Urinary bladder (tissue), 4 donors: ENCODE measurements around the gene LCP1. TPM values are rescaled to one million over a fixed set of nuclear protein-coding genes. Genes with fewer than 3 reads are reported as not detected.

ENCODE experiments used
- DNase-seq: peaks from one replicate; pipeline ENCODE4 v3.0.0-alpha.2; 2015; ENCODE audit errors: extremely low spot score
- H3K27ac ChIP-seq: one replicate; pipeline ENCODE4 v1.5.1; 2013; ENCODE audit warnings: low read depth, mild to moderate bottlenecking, moderate library complexity
- H3K36me3 ChIP-seq: one replicate; pipeline ENCODE4 v1.6.1; 2013; ENCODE audit warnings: mild to moderate bottlenecking, moderate library complexity; ENCODE audit not compliant: insufficient read depth
- H3K4me1 ChIP-seq: one replicate; pipeline ENCODE4 v1.6.1; 2013; ENCODE audit warnings: mild to moderate bottlenecking, moderate library complexity; ENCODE audit not compliant: insufficient read depth
- H3K4me3 ChIP-seq: one replicate; pipeline ENCODE4 v1.5.1; 2013; ENCODE audit warnings: low read depth, low read length
- WGBS: extraction: QIAGEN DNeasy Blood & Tissue Kit; methylation state at CpG from one replicate; pipeline ENCODE4 v1.1.7; 2013; 5-methylcytosine and 5-hydroxymethylcytosine counted together
- polyA plus RNA-seq: library from polyadenylated mRNA; stranded (reverse); fragments of 200-250 nt; gene quantifications from one replicate; pipeline ENCODE4 v1.2.3, GENCODE V29; 2013
- total RNA-seq: library from RNA; depleted of rRNA; stranded (reverse); fragments of >200 nt; gene quantifications from one replicate; pipeline ENCODE4 v1.2.3, GENCODE V29; 2014
- donor health status: healthy with polysubstance abuse.
- donor health status: healthy.

The LCP1 gene
- total and polyA plus RNA-seq, 2 donors: 26.7 to 43.5 TPM

DNA sequence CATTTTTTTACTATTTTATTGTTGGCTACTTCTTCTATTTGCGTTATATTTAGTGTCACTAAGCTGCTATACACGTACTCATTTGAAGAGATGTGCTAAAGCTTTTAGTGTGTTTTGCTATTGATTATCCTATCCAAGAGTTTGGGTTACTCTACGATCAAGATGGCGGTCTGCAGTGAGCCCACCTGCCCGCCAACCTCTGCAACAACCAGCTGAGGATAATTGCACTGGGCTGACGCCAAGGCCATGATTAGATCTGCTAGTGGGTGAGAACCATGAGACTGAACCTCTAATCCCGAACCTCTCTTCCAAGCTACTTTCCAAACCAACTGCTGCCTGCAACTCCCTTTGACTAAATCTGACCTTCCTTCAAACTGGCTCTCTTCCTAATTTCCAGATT lies 78.9 kb downstream of the LCP1 start:
- DNase-seq: no peak
- H3K4me3 ChIP-seq: no peak overlapping the region
- H3K36me3 ChIP-seq: no peaks in the 10 kb centered on the region
- no peaks in the 10 kb centered on the region for H3K4me1 ChIP-seq
- WGBS: 92% methylated on average over 7 of the region's 7 CpGs
- H3K27ac ChIP-seq: no peak overlapping the region

DNA sequence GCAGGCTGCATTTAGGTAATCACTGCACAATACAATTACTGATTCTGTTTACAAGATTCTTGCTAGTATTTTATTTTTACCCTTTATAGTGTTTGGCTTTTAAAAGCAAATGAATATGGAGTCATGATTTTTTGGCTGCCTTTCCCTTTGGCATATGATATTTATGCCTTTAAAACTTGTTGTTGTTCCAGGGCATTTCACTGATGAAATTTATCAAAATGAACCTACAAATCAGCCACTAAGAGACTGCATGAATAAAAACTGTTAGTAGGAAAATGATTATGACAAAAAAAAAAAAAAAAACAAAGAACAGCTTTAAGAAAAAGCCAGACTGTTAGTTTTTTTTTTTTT lies 79.7 kb downstream of the LCP1 start:
- H3K4me3 ChIP-seq: no peak overlapping the region
- H3K36me3 ChIP-seq: no peaks in the 10 kb centered on the region
- DNase-seq: no peak
- no peaks in the 10 kb centered on the region for H3K4me1 ChIP-seq
- H3K27ac ChIP-seq: no peak overlapping the region

DNA sequence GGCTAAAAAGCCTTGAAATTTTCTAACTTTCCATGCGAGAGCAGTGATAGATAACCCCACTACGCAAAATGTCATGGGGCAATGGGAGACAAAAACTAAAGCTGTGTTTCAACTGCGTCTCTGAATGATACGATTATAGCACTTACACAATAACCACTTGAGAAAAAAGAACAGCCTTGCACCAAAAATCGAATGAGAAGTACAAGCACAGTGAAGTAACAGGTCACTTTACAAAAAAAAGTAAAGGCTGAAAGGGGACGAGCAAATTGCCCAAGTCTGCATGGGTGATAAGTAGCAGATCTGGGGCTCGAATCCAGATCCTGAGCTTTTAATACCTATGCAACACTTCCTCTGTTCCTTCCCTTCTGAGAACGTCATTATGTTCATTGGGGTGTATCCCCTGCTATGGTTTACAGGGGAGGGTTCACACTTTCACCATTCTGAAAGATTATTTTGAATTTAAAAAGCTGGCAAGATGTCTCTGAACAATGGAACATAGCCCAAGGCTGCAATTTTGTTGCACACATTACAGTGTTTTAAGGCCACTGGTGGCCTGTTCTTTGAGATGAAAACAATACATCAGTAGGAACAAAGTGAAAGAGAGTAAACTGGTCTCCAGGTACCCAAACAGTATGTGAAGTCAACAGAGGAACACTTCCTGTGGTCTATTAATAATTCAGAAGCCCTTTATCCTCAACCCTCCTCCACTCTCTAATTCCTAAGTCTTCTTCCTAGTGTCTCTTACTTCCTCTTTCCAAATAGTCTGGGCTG lies 80.3 kb downstream of the LCP1 start:
- no peak overlapping the region for H3K27ac ChIP-seq
- DNase-seq: no peak
- H3K4me3 ChIP-seq: no peak overlapping the region
- H3K36me3 ChIP-seq: no peaks in the 10 kb centered on the region
- 70% methylated on average over 8 of the region's 8 CpGs for WGBS
- H3K4me1 ChIP-seq: no peaks in the 10 kb centered on the region

DNA sequence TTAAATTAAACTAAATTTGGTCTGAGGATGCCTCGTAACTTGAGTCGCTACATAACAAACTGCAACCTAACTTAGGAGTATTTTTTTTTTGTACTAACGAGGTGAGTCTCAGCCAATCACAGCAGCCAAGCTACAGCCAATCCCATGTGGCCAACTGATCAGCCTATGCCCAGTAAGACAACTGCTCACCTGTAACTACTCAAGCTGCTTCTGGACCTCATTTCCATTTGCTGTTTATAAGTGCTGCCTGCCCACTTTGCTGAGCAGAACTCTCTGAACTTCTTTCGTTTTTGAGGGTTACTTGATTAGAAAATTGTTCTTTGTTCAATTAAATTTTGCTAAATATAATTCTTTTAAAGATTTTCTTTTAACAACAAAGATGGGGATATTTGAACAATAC lies 81.0 kb downstream of the LCP1 start:
- H3K36me3 ChIP-seq: no peaks in the 10 kb centered on the region
- no peak overlapping the region for H3K4me3 ChIP-seq
- DNase-seq: no peak
- H3K4me1 ChIP-seq: no peaks in the 10 kb centered on the region
- H3K27ac ChIP-seq: no peak overlapping the region
- 89% methylated on average over 4 of the region's 4 CpGs for WGBS

DNA sequence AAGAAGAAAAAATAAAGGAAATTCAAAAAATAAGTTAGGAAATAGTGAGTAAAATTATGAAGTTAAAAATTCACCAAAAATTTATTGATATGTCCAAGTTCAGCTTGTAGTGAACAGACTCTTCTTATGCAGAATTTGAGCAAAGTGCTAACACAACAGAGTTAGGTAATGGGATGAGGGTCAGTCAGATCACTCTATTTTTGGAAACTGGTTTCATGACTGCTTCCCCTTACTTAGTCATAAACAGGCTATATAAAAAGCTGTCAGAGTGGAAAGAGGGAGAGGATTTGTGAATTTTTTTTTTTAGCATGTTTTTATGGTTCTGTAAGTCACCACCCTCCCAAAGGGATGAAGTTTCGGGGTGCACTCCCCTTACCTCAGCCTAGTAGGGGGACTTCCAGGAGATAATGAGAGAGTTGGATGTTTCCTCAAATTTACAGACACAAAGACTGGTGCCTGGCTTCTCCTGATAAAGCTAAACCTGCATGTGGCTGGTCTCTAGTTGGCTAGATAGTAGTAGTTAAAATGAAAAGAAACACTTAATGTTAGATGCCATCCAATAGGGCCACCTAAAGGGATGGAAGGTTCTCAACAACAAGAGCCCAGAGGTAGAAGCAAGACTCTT lies 81.7 kb downstream of the LCP1 start:
- DNase-seq: no peak
- WGBS: 66% methylated on average over 1 of the region's 1 CpG
- Histone ChIP-seq H3K4me3 (no peak overlapping the region), H3K27ac (no peak overlapping the region), H3K4me1 (no peaks in the 10 kb centered on the region), H3K36me3 (no peaks in the 10 kb centered on the region)

DNA sequence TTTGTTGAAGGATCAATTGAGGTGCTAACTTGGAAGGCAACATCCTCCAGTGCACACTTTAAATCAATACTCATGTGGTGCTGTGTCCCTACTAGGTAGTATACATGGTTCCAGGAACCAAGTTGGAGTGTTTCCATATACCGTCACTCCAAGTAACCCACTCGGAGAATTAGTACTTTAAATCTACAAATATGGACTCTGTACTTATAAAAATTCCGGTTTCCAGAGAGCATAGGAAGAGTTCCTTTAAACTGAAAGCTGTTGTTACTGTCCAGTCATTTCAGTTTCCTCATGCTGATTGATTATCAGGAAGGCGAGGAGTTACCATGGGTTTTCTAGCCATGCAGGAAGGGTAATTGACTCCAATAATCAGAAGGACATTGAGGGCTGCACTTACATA lies 84.3 kb downstream of the LCP1 start:
- WGBS: 87% methylated on average over 4 of the region's 4 CpGs
- Histone ChIP-seq H3K4me3 (no peak overlapping the region), H3K4me1 (no peaks in the 10 kb centered on the region), H3K27ac (no peak overlapping the region), H3K36me3 (no peaks in the 10 kb centered on the region)
- DNase-seq: no peak

DNA sequence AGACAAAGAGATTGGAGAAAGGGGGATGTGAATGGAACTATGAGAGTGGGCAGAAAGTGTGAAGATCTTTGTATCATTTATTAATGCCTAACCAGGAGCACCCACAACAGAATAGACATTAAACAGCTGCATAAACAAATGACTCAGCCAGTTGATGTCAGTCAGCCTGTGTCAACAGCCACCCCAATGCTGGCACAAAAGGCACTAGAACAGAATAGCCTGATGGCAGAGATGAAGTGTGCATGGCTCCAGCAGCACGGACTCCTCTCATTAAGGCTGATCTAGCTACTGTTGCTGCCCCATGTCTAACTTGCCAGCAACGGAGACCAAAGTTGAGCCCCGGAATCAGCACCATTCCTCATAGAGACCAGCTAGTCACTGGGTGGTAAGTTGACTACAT lies 85.0 kb downstream of the LCP1 start:
- H3K27ac ChIP-seq: no peak overlapping the region
- 86% methylated on average over 3 of the region's 3 CpGs for WGBS
- no peak for DNase-seq
- H3K4me1 ChIP-seq: no peaks in the 10 kb centered on the region
- no peaks in the 10 kb centered on the region for H3K36me3 ChIP-seq
- H3K4me3 ChIP-seq: no peak overlapping the region

DNA sequence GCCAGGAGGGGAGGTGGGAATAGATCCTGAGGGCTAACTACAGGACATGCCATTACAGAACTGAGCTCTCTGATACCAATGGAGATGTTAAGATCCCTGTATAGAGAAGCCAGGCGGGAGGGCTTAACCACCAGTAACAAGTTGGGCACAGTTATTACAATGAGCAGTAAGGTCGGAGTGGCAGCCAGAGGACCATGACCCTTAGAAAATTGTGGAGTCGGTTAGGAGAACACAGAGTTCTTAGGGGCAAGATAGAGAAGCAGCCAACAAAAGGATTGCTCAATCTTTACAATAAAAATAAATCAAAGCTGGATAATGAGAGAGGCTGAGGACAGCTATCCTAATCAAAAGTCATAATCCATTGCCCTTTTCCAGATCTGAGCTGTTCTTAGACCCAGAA lies 87.5 kb downstream of the LCP1 start:
- WGBS: 84% methylated on average over 3 of the region's 3 CpGs

DNA sequence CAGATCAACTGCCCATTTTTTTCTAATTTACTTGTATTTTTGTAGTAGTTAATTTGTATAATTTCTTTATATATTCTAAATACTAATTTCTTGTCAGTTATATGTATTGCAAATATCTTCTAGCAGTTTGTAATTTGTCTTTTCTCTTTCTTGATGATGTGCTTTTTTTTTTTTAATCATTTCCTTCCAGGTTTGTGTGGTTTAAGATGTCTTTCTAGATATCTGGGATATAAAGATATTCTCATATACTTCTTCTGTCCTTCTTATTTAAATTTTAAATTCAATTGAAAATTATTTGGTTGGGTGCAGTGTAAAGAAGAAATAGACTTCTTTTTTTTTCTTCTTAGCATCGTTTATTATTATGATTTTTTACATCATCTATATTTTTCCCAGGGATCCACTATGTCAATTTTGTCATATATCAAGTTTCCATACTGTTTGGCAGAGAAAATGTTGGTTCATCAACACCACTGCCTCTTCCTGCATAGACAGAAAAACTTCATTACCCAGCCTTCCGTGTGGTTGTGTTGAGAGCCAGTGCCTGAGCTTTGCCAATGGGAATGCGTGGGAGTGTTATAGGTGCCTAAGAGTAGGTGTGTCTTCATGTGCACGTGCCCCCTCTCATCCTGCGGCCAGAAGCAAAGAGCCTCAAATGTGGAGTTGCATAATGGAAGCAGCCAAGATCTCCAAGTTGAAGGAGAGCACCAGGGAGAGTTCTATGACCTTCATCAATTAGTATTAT lies 93.0 kb downstream of the LCP1 start:
- Histone ChIP-seq H3K36me3 (no peaks in the 10 kb centered on the region), H3K4me1 (no peaks in the 10 kb centered on the region), H3K27ac (no peak overlapping the region), H3K4me3 (no peak overlapping the region)
- no peak for DNase-seq
- 74% methylated on average over 5 of the region's 5 CpGs for WGBS

More for the DNA sequence above, 87.5 kb downstream of the LCP1 start:
- Histone ChIP-seq H3K27ac (no peak overlapping the region), H3K4me1 (no peaks in the 10 kb centered on the region), H3K36me3 (no peaks in the 10 kb centered on the region), H3K4me3 (no peak overlapping the region)
- no peak for DNase-seq

DNA sequence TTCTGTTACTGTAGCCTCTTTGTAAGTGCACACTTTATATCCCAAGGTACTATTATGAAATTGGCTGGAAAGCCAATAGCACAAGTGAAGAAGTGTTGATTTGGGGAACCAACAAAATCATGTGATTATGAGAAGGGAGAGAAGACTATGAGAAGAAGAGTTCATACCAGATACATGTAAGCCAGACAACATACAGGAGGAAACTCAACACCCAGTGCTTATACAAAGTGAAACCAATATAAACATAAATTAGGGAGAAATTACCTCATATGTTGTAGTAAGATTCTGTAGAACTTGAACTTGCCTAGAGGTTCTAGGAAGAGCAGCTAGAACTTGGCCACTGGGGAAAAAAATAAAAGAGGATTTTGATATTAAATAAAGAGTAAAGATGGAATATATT lies 94.5 kb downstream of the LCP1 start:
- no peak overlapping the region for H3K4me3 ChIP-seq
- H3K27ac ChIP-seq: no peak overlapping the region
- H3K36me3 ChIP-seq: no peaks in the 10 kb centered on the region
- H3K4me1 ChIP-seq: no peaks in the 10 kb centered on the region
- no peak for DNase-seq

DNA sequence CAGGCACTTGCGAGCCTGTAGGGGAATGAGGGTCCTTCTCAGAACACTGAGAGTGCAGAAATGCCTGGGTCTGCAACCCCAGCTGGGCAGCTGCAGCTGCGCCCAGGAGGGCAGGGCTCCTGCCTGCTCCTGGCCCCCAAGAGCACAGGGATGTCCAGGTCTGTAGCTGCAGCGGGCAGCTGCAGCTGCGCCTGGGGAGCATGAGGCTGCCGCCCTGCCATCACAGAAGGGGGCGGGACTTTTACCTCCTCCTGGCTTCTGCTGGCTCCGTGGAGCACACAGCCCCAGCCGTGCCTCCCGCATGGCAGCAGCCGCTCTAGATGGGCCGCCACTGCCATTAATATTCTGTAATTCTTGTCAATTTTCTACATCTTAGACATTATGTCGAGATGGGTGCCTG lies 95.0 kb downstream of the LCP1 start:
- H3K4me1 ChIP-seq: no peaks in the 10 kb centered on the region
- 95% methylated on average over 12 of the region's 12 CpGs for WGBS
- no peak overlapping the region for H3K27ac ChIP-seq
- DNase-seq: no peak
- H3K4me3 ChIP-seq: no peak overlapping the region
- H3K36me3 ChIP-seq: no peaks in the 10 kb centered on the region

DNA sequence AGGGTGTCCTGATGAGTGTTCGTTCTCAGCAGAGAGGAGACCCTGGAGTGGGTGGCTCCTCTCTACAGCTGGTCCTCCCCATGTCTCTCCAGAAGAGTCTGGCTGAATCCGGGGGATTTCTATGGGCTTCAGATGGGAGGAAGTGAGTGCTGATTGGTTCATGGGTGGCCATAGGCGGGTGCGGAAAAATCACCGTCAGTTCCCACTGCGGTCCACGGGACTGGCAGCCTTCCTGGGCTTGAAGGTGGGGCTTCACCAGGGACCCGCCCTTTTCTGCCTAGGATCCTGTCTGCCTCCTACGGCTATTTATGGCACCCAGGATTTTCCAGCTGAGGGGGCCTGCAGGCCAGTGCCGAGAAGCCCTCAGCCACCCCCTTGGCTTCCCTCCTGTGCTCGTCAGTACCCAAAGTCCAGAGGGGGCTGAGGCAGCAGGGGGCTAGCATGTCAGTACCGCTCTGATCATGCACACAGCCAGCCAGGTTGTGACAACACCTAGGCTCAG lies 95.5 kb downstream of the LCP1 start:
- 77% methylated on average over 12 of the region's 12 CpGs for WGBS
- Histone ChIP-seq H3K4me1 (no peaks in the 10 kb centered on the region), H3K36me3 (no peaks in the 10 kb centered on the region), H3K4me3 (no peak overlapping the region), H3K27ac (no peak overlapping the region)
- no peak for DNase-seq

DNA sequence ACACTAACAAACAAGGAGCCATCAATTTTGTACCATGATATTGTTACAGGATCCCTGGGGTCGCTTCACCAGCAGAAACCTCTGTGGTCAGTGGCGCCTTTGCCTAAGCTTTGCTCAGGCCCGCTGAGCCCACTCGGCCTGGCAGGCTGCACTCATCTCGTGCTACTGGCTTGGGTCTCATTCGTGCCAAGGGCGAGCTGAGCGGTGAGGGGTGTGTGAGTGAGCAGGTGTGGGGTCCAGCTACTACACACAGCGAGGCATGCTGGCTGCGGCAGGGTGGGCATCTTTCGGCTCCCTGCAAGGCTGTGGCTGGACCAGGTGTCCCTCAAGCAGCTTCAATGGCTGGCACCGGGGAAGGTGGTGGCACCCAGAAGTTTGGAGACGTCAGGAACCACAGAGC lies 96.2 kb downstream of the LCP1 start:
- H3K27ac ChIP-seq: no peak overlapping the region
- no peaks in the 10 kb centered on the region for H3K4me1 ChIP-seq
- DNase-seq: no peak
- H3K4me3 ChIP-seq: no peak overlapping the region
- WGBS: 92% methylated on average over 13 of the region's 13 CpGs
- no peaks in the 10 kb centered on the region for H3K36me3 ChIP-seq

DNA sequence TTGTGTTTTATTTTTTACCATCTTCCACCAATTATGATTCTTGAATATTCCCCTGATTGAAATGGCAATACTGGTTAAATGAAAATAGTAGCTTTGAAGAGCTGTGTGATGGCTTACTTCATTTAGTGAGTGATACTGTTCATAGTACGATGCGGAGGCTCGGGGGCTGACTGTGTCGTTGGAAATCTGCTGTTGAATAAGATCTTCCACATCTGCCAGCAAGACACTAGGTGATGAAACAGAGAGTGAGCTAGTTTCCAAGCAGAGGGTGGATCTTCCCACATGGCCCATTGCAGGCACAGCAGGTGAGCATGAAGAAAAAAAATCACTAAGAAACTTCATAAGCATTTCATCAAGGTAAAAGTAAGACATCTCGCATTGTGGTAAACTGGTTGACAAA lies 99.7 kb downstream of the LCP1 start:
- Histone ChIP-seq H3K36me3 (no peaks in the 10 kb centered on the region), H3K27ac (no peak overlapping the region), H3K4me3 (no peak overlapping the region), H3K4me1 (no peaks in the 10 kb centered on the region)
- WGBS: 94% methylated on average over 5 of the region's 5 CpGs
- no peak for DNase-seq
